NCI-H1694 treated with DMSO at 0.1 percent for 48 hours (cell line): ENCODE data around the gene AAMDC.
"Not testable (repeated sequence)": the region's sequence is repeated elsewhere in the genome, so short reads cannot be mapped to it uniquely, and the experiment has no call there.

Experiments
- DNase-seq: peaks from one replicate; lab custom pipeline; 2025; lab: John Stamatoyannopoulos, UW

The AAMDC gene

GRCh38 chr11:77886401-77886800 is 65.5 kb downstream of the AAMDC start:
- no peak for DNase-seq

- DNase-seq: not testable (repeated sequence)
These were observed 68.1 kb downstream of the AAMDC start for GRCh38 chr11:77889045-77889444.

- not testable (repeated sequence) for DNase-seq
These were observed 69.2 kb downstream of the AAMDC start for GRCh38 chr11:77890100-77890614.

- peak; percentile 48 for DNase-seq
These were observed 69.7 kb downstream of the AAMDC start for GRCh38 chr11:77890619-77891056.

GRCh38 chr11:77891256-77891655 is 70.3 kb downstream of the AAMDC start:
- DNase-seq: not testable (repeated sequence)

- not testable (repeated sequence) for DNase-seq
These were observed 70.8 kb downstream of the AAMDC start for GRCh38 chr11:77891703-77892102.

- DNase-seq: not testable (repeated sequence)
These were observed 74.0 kb downstream of the AAMDC start for GRCh38 chr11:77894949-77895348.

- DNase-seq: no peak
These were observed 87.9 kb downstream of the AAMDC start for GRCh38 chr11:77908835-77909234.

- no peak for DNase-seq
These were observed 88.3 kb downstream of the AAMDC start for GRCh38 chr11:77909277-77909676.

GRCh38 chr11:77910828-77911227 is 89.9 kb downstream of the AAMDC start:
- DNase-seq: not testable (repeated sequence)

GRCh38 chr11:77913608-77914306 is 92.8 kb downstream of the AAMDC start:
- DNase-seq: not testable (repeated sequence)

GRCh38 chr11:77914307-77914791 is 93.4 kb downstream of the AAMDC start:
- not testable (repeated sequence) for DNase-seq

- not testable (repeated sequence) for DNase-seq
These were observed 96.8 kb downstream of the AAMDC start for GRCh38 chr11:77917713-77918112.
